GM18526 (cell line): ENCODE results near the gene CCBE1.

Experiments
- POLR2A ChIP-seq: IDR thresholded peaks from 3 replicates; pipeline ENCODE4 v1.6.1; 2011; ENCODE audit not compliant: insufficient read length; ENCODE audit errors: extremely low read depth

The CCBE1 gene

DNA sequence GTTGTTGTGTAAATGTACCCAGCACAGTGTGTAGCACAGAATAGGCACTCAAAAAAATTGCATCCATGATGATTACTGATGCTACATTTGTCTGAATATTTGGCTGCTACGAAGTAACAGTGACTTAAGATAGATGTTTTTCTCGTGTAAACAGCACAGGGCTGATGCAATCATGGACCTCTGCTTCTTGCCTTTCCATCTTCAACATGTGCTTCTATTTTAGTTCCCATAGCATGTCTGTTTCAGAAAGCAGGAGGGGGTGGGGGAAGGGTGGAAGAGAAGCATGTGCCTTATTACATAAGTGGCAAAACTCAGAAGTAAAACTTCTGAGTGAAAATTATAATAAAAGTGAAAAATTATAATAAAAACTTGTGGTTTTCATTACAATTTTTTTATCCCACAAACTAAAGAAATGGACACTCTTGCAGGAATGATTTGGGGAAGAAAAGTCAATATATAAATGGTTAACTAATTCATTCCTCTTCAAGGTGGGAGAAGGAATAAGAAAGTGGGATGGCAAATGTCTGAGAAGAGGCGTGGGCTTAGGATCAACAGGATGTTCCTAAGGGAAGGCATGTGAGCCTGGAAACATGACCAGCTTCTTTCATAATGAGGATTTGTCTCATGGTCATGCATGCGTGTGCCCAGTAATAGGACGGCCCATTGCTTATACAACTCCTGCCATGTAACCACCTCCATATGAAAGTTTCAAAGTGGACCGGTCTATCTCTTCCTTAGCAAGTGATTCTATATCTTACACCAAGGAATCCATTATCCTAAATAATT, 27.2 kb downstream of the CCBE1 start:
- no peak for TF ChIP-seq POLR2A

DNA sequence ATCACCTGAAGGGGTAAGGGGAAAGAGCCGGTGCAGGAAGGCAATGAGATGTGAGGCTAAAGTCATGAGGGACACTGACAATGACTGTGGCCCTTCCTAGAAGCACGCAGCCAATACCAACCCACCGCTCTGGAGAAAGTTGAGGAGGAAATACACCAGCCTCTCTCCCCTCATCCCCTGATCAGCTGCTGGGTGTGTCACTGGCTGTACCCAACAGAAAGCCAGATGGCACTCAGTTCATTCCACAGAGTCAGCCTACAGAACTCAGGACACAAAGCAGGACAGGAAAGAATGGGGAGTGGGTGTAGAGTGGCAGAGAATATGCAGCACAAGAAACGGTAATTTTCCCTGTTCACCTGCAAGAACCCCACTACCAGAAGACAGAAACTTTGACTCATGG, 29.7 kb downstream of the CCBE1 start:
- no peak for TF ChIP-seq POLR2A

DNA sequence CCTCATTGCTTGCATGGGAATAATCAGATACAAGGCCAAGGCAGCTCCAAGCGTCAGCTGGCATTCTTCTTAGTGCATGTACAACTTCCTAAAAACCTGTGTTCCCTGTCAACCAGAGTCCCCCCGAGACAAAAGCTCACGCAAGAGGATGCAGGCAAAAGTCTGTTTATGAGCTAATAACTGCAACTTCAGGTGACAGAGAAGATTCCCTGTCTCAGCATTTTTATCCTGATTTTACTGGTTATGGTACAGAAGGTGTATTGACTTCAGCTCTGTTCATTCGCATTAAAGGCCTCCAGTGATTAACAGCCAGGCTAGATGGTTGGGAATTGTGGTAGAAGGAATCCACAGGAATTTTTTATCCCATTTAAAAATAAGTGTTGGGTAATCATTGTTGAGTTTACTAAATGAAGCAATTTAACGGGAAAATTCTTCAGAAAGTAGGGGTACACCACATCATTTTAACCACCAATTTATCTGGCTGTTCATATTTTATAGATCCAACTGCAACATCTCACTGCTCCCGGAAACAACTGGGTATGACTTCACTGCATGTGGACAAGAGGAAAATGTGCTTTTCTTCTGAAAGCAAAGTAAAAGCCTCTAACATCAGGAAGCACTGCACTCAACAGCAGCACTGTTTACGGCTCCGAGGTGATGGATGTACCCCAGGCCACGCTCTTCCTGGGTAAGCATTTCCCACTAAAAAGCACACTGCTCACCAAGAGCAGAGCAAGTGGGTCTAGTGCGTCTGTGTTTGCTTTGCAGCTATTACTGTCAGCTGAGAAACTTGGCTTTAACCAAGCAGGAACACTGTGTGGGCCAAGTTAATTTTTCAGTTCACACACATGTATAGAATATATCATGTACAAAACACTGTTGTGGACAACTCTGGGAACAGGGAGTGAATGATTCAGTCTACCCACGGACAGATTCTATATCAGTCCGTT, 31.9 kb downstream of the CCBE1 start:
- no peak for TF ChIP-seq POLR2A

DNA sequence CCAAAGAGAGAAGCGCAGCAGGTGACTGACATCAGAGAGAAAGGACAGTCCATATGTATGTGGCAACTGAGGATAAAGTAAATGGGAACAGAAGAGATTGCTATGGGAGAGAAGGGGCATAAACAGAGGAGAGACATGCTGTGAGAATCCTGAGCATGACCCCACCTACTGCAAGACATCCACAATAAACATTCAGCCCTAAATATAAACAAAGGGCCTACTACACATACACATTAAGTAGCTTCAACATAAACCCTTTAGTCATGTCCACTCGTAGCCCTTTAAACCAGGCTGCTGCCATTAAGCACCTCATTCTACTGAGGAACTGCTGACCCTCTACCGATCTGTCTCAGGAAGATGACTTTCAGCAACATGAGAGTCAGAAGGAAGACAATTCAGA, 32.9 kb downstream of the CCBE1 start:
- TF ChIP-seq POLR2A, result no peak

DNA sequence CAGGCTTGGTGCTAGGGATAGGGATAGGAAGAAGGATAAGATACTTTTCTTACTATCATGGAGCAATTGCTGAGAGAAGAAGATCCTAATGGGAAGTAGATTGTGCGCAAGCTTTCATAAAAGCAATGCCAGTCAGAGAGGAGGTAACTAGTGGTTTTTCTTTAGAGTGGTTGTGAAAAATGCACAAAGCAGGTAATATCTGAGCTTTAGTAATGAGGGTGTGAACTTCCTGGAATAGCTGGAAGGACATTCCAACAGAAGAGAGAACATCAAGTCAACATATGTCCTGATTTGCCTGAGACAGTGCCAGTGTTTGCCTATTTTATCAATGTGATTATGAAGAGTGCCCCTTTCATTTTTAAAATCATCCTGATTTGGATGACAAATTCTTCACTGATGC, 34.1 kb downstream of the CCBE1 start:
- no peak for TF ChIP-seq POLR2A

DNA sequence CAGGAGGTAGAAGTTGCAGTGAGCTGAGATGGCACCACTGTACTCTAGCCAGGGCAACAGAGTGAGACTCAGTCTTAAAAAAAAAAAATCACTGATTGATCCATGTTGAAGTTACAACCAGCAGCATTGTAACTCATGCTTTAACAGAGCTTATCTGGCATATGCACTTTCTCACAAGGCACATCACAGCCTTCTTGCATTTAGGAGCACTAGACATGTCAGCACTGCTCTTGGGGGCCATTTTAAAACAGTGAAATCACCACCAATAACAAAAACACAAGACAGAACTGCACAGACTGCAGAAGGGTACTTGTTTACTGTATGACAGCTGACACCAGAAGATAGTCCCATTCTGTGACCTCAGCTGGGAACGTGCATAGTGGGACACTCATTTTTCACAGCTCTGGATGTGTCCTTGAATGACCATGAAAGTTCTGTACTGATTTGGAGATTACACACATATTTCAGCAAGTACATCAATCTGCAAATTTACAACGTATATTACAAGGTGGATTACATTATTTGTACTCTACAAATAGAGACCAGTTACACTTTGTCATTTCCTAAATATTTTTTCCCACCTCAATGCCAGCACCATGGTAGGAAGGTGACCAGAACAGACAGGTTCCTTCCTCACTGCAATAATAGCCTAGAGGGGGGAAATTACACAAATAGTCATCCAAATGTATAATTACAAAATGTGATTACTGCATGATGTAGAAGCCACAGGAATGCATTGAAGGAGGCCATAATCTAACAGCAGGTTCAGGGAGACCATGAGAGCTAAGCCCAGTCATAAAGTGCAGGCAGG, 35.1 kb downstream of the CCBE1 start:
- TF ChIP-seq POLR2A, result no peak

DNA sequence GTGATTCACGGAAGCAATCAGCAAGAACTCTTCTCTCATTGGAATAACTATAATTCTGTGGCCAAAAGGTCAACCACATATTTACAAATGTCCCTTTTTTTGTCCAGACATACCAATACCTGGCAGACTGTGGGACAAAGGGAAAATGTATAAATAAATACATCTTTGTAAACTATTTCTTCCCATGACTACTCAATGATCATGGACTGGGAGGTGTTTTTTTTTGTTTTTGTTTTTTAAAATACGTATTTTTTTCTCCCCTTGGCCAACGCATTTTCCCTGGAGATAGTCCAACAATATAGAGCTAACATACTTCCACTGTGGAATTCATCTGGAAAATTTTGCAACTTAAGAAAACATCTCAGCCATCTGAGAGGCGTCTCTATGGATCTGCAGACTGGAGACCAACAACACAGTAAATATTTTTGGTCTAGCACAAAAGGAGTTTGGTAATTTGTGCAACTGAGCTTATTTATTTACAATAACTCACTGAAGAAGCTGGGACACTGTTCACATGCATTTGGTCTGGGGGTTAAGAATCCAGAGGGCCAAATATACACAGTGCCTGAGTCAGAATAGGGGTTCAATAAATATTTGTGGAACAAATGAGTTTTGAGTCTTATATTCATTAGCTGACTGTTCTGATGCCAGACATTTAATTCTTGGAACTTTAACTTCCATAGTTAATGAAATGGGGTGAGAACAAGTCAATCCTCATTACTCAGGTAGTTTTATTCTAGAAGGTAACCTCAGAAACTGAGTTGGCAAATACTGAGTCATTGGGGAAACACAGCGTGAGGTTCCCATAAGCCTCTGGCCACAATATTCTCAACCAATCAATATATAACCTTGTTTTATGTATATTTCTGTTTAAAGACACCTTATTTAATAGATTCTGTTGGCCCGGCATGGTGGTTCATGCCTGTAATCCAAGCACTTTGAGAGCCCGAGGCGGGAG, 36.2 kb downstream of the CCBE1 start:
- no peak for TF ChIP-seq POLR2A

DNA sequence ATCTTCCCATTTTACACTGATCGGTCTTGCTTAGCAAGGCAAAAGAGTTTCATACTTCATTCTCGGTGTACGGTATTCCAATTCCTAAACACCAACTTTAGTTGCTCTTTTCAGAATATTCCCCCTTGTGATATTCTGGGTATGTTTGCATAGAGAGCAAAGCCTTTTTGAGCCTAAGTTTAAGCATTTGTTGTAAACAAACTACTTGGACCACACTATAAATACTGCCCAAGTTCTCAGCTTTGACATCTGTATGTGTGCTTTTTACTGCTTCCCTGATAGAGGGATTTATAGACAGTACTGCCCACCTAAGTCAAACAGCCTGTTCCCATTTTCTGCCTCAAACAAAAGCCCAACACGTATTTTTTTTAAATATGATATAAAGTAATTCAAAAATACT, 36.9 kb downstream of the CCBE1 start:
- no peak for TF ChIP-seq POLR2A

DNA sequence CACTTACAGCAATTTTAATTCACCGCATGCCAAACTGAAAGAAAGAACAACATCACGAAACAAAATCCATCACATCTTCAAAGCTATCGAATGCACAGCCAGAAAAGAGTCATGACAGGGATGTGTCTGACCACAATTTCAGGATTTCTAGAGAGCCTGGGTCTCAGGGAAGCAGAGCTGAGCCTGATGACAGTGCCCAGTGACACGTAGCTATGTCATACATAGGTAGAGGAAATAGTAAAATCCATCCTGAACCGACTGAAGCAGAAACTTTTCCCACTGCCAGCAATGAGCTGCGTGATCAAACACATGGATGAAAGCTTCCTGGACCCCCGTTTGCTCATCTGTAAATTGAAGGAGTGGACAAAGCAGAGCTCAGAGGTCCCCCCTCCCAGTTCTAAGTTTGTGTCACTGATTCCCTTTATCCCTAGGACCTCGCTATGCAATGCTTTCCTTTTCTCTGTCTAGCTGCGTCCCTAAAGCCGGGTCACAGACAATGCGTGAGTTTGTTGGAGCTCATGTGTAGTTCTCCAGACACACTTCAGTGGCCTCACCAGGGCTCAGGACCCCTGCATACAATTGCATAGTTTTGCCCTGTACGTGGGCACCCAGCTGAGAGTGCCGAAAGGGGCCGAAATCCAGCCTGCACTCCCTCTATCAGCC, 37.6 kb downstream of the CCBE1 start:
- no peak for TF ChIP-seq POLR2A

DNA sequence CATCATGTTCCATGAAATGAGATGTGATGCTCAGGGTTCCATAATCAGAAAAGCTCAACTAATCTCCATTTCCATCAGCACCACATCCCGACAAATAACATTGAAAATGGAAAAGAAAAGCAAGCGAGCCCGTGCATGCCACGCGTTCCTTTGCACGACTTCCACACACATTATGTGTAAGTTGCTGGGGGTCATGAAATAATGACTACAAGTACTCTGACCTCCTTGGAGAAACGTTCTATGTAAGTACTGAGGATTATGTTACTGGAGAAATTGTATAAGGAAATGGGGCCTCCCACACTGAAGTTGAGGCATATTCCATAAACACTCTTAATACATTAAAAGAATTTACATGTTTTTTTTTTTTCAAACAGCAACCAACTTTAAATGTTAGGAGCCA, 38.3 kb downstream of the CCBE1 start:
- TF ChIP-seq POLR2A, result no peak

DNA sequence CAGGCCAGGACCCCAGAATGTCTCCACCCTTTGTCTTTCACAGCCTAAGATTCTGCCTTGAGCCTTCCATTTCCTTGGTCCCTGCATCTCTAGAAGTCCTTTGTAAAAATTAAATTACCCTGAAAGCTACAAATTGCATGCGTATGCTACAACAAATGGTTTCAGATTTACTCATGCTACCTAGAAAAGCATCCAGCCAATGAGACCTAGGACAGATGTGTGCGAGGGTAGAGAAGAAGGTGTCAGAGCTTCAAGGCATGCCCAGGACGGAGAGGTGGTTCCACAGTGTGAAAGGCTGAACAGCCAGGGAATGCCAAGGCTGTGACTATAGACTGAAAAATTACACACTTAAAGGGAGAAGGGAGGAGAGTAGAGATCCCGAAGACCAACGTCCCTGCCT, 40.2 kb downstream of the CCBE1 start:
- TF ChIP-seq POLR2A, result no peak

DNA sequence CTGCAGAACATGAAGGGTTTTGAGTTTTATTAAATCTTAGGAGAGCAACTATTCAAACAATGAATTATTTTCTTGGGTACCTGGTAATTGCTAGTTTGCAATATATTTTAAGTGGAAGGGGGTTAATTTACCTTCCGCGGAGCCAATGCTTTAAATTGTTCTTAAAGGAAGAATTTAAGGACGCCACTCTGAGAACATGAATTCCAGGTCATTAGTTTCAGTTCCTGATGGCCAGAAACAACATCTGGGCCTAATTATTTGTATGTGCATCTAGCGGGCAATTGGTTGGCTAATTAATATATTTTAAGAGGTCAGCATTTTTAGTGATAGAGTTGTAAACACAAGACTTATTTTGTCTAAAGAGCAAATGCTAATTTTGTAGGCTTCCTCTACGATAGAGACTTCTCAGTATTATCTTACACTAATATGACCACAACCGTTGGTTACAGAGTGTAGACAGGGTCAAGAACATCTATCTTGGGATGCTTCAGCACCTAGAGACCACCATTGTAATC, 40.8 kb downstream of the CCBE1 start:
- TF ChIP-seq POLR2A, result no peak

DNA sequence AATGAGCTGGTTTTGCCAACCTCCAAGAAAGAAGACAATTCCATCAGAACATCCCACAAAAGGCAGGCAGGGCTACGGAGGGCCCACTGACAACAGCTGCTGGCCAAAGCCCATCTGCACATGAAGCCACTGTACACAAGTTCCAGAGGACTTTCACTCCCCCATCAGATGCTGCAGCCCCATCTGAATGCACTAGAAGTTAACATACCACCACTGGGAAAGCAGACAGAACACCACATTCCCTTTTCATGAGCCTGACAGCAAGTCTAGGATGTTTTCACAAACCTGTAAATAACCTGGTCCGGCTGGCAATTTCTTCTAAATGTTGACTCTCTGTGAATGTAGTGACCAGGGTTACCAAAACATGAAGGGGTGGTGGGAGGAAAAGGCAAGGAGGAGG, 41.5 kb downstream of the CCBE1 start:
- TF ChIP-seq POLR2A, result no peak

DNA sequence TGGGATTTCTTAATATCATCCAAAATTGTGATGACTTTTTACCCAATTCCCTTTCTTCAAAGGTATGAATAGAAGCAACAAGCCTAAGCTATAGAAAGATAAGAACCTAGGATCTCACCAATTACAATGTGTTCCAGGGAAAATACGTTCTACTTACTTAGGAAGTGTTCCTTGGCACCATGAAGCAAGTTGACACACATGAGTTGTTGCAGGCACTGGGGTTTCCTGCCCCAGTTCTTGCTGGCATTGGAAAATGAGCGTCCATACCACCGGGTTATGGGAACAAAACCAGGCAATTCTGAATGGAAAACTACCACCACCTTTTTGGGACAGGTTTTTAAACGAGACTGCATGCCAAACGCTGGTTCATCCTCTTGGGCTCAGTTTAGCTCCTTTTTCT, 46.2 kb downstream of the CCBE1 start:
- no peak for TF ChIP-seq POLR2A
